RPMI7951 (cell line): ENCODE measurements around the gene CDK17. TPM values are rescaled to one million over a fixed set of nuclear protein-coding genes. Genes with fewer than 3 reads are reported as not detected.
A peak's percentile ranks its signal among the peaks of the same experiment; 100 is the strongest.
"Not testable (repeated sequence)": the region's sequence is repeated elsewhere in the genome, so short reads cannot be mapped to it uniquely, and the experiment has no call there.

Experiments used
- DNase-seq: peaks from one replicate; pipeline ENCODE4 v3.0.0-alpha.2; 2012; ENCODE audit warnings: low read depth
- total RNA-seq: library from RNA; depleted of rRNA; stranded (reverse); fragments of >200 nt; shearing (Covaris generic); gene quantifications from 2 replicates; pipeline ENCODE4 v1.2.3, GENCODE V29; 2014

The CDK17 gene
- total RNA-seq, 1 experiment from 2014 or later = 26.2 TPM

GRCh38 chr12:96354844-96355534, 45.2 kb downstream of the CDK17 start:
- no peak for DNase-seq

GRCh38 chr12:96354326-96354725, 45.9 kb downstream of the CDK17 start:
- DNase-seq = no peak

GRCh38 chr12:96352161-96352835, 47.9 kb downstream of the CDK17 start:
- DNase-seq = no peak

GRCh38 chr12:96350982-96351381, 49.3 kb downstream of the CDK17 start:
- peak; percentile 22 for DNase-seq

- DNase-seq = no peak
These were observed 53.0 kb downstream of the CDK17 start for GRCh38 chr12:96347130-96347699.

- peak; percentile 22 for DNase-seq
These were observed 53.5 kb downstream of the CDK17 start for GRCh38 chr12:96346716-96347115.

- no peak for DNase-seq
These were observed 56.0 kb downstream of the CDK17 start for GRCh38 chr12:96344124-96344695.

GRCh38 chr12:96343347-96343954, 56.8 kb downstream of the CDK17 start:
- DNase-seq = peak; percentile 59

GRCh38 chr12:96339666-96340065, 60.6 kb downstream of the CDK17 start:
- not testable (repeated sequence) for DNase-seq

- no peak for DNase-seq
These were observed 61.3 kb downstream of the CDK17 start for GRCh38 chr12:96338852-96339471.

- DNase-seq = no peak
These were observed 62.3 kb downstream of the CDK17 start for GRCh38 chr12:96337953-96338352.

GRCh38 chr12:96336489-96336888, 63.8 kb downstream of the CDK17 start:
- no peak for DNase-seq

GRCh38 chr12:96335270-96335669, 65.0 kb downstream of the CDK17 start:
- no peak for DNase-seq

- no peak for DNase-seq
These were observed 65.7 kb downstream of the CDK17 start for GRCh38 chr12:96334502-96334901.

- DNase-seq = no peak
These were observed 70.7 kb downstream of the CDK17 start for GRCh38 chr12:96329545-96329944.

- DNase-seq = no peak
These were observed 71.2 kb downstream of the CDK17 start for GRCh38 chr12:96329018-96329417.

GRCh38 chr12:96327889-96328288, 72.3 kb downstream of the CDK17 start:
- no peak for DNase-seq

GRCh38 chr12:96327346-96327745, 72.9 kb downstream of the CDK17 start:
- no peak for DNase-seq

- DNase-seq = no peak
These were observed 73.5 kb downstream of the CDK17 start for GRCh38 chr12:96326628-96327227.

GRCh38 chr12:96323906-96324305, 76.3 kb downstream of the CDK17 start:
- DNase-seq = no peak

- DNase-seq = no peak
These were observed 77.5 kb downstream of the CDK17 start for GRCh38 chr12:96322720-96323119.
